Activated naive CD4-positive, alpha-beta T cell treated with Interleukin-2 at 50 U/mL for 16 hours (primary cell): ENCODE data around the gene PYROXD2.

Experiments used
- DNase-seq: peaks from one replicate; pipeline ENCODE4 v3.0.0-alpha.2; 2020

PYROXD2 gene

GRCh38 chr10:98433881-98434732 lies 19.1 kb upstream of the PYROXD2 start:
- no peak for DNase-seq

- no peak for DNase-seq
Measured at GRCh38 chr10:98433371-98433770, 18.4 kb upstream of the PYROXD2 start.

GRCh38 chr10:98432330-98432729 lies 17.3 kb upstream of the PYROXD2 start:
- no peak for DNase-seq

GRCh38 chr10:98431016-98431415 lies 16.0 kb upstream of the PYROXD2 start:
- no peak for DNase-seq

GRCh38 chr10:98430427-98430826 lies 15.4 kb upstream of the PYROXD2 start:
- DNase-seq, result no peak

- no peak for DNase-seq
Measured at GRCh38 chr10:98429320-98430072, 14.5 kb upstream of the PYROXD2 start.

- DNase-seq, result no peak
Measured at GRCh38 chr10:98427011-98427515, 12.1 kb upstream of the PYROXD2 start.

- DNase-seq, result peak; percentile 43
Measured at GRCh38 chr10:98425511-98426352, 10.8 kb upstream of the PYROXD2 start.

GRCh38 chr10:98424295-98425254 lies 9.6 kb upstream of the PYROXD2 start:
- DNase-seq, result no peak

GRCh38 chr10:98423691-98424120 lies 8.7 kb upstream of the PYROXD2 start:
- DNase-seq, result no peak

GRCh38 chr10:98422182-98422581 lies 7.2 kb upstream of the PYROXD2 start:
- no peak for DNase-seq

GRCh38 chr10:98420786-98421185 lies 5.8 kb upstream of the PYROXD2 start:
- no peak for DNase-seq

GRCh38 chr10:98419469-98420261 lies 4.7 kb upstream of the PYROXD2 start:
- DNase-seq, result no peak

GRCh38 chr10:98418665-98419468 lies 3.9 kb upstream of the PYROXD2 start:
- DNase-seq, result no peak

GRCh38 chr10:98417973-98418664 lies 3.1 kb upstream of the PYROXD2 start:
- DNase-seq, result no peak

- DNase-seq, result no peak
Measured at GRCh38 chr10:98417481-98417959, 2.5 kb upstream of the PYROXD2 start.

- no peak for DNase-seq
Measured at GRCh38 chr10:98416606-98417388, 1.8 kb upstream of the PYROXD2 start.

- DNase-seq, result no peak
Measured at GRCh38 chr10:98415731-98416119, 743 bp upstream of the PYROXD2 start.
